Measurements from ENCODE around the gene MARS2.
"Not testable (repeated sequence)": the region's sequence is repeated elsewhere in the genome, so short reads cannot be mapped to it uniquely, and the experiment has no call there.

The MARS2 gene

GRCh38 chr2:197707316-197708213, 2.4 kb downstream of the MARS2 start:
- DNase-seq: no peak

DNA sequence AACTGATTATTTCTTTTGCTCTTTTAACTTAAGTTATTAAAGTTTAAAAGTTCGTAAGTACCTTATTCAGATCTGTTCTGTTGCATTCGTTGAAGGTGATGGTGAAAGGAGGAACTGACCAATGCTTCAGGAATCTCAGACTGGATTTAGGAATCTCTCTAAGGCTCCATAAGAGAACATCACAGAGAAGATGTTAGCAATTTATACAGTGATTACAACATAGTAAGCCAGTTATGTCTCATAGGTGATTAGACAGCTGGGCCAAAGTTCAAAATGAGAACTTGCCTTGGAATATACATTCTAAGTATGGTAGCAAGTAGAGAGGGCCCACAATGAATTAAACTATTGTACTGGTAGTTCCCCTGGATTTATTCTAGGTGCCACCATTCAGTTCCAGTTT, 3.2 kb downstream of the MARS2 start:
- no peak for DNase-seq

DNA sequence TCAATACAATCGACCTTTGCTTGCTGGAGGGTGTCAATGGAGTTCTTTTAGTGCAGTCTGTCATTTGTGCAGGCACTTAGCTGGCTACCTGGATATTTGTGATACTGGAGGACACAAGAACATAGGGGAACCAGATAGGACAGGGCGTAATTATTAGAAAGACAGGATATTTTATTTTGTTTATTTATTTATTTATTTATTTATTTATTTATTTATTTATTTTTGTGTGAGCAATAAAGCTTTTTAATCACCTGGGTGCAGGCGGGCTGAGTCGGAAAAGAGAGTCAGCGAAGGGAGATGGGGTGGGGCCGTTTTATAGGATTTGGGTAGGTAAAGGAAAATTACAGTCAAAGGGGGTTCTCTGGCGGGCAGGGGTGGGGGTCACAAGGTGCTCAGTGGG, 4.0 kb downstream of the MARS2 start:
- not testable (repeated sequence) for DNase-seq

DNA sequence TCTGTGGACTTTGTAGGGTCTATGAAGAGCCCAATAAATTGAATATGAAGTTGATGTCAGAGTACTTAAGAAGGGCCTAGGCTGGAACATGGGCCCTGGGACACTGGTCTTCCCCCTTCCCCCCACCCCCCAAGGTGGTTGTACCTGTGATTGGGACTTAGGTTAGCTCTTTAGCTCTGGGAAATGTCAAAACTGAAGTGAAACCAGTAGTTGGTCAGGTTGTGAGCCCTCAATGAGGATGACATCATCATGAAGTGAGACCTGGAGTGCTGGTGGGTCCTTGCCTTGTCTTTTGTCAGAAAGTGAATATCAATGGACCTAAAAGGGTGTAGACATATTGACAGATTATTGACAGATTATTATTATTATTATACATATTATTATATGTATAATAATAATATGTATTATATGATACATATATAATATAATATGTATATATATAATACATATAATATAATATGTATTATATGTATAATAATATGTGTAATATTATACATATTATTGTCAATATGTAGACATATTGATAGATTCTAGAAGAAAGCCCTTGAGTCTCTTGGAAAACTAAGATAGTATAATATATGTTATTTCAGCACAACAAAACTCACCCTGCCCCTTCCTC, 5.4 kb downstream of the MARS2 start:
- no peak for DNase-seq

DNA sequence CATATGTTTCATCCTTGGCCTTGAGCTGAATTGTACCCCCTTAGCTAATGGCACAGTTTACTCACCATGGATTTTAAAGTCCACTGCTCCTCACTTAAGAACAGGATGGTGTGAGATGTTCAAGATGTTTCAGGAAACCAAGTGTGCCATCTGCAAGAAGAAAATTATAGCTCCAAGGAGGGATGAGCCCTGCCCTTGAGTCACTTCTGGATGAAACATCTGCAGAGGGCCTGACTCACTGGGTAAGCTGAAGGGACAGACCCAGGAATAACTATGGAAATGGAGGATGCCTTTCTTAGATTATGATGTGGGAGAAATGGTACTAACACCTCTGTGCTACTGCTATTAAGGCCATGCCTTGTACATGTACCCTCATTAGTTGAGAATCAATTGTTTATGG, 6.4 kb downstream of the MARS2 start:
- no peak for DNase-seq

DNA sequence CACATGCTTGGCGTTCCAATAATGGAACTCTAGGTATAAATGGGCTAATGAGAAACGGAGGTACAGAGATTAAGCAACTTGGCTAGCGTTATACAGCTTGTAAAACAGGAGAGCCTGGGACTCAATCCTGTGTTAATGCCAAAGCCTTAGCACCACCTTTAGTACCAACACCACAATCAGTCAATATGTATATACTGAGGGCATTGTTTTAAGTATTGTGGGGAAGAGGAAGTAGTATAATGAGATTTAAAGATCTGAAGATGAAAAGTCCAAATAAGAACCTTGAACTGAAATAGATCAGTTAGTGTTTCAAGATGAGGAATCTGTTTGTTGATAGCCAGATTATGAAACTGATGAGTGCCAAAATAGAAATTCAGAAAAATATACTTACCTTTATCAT, 8.1 kb downstream of the MARS2 start:
- no peak for DNase-seq

DNA sequence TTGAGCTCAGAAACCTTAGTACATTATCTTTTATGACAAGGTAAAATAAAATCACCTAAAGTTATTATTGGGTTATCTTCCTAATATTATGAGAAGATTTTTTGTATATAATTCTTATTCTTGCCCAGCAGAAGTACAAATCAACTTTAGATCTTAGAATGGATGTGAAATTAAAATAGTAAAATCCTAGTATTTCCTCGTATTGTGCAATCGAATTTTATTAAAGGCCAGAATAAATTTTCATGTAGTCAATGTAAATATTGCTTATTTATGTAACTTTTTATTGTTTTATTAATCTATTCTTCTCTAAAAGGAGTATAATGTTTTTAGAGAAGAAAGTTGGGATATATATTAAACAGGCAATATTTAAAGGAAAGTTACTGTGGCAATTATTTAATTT, 12.7 kb downstream of the MARS2 start:
- DNase-seq: no peak

- DNase-seq: no peak
Measured at GRCh38 chr2:197727011-197727410, 21.8 kb downstream of the MARS2 start.

GRCh38 chr2:197728555-197729544, 23.7 kb downstream of the MARS2 start:
- not testable (repeated sequence) for DNase-seq

GRCh38 chr2:197740200-197740599, 35.0 kb downstream of the MARS2 start:
- DNase-seq: no peak

All from amniotic stem cell (primary cell).